Breast epithelium (tissue), 3 donors: ENCODE data around the gene CADPS.

Experiments used
- POLR2AphosphoS5 ChIP-seq, 3 donors: sonication (generic); formaldehyde crosslinking; IDR thresholded peaks; one replicate each; pipeline ENCODE4 v1.6.1; 2017; ENCODE audit warnings: antibody characterized with exemption in 3 of 3
- TF ChIP-seq, protein P1 (sequence below), 3 donors: fragments of 450-650 bp; IDR thresholded peaks; one replicate each; pipeline ENCODE4 v1.5.1; 2016 to 2017; ENCODE audit warnings: antibody characterized with exemption in 3 of 3, mild to moderate bottlenecking in 3 of 3, moderate library complexity in 3 of 3

GRCh38 chr3:62531981-62532380 lies 343.2 kb downstream of the CADPS start:
- no peak for TF ChIP-seq POLR2AphosphoS5 (IDR thresholded peaks at IDR 0.05)
- TF ChIP-seq, protein P1, sequence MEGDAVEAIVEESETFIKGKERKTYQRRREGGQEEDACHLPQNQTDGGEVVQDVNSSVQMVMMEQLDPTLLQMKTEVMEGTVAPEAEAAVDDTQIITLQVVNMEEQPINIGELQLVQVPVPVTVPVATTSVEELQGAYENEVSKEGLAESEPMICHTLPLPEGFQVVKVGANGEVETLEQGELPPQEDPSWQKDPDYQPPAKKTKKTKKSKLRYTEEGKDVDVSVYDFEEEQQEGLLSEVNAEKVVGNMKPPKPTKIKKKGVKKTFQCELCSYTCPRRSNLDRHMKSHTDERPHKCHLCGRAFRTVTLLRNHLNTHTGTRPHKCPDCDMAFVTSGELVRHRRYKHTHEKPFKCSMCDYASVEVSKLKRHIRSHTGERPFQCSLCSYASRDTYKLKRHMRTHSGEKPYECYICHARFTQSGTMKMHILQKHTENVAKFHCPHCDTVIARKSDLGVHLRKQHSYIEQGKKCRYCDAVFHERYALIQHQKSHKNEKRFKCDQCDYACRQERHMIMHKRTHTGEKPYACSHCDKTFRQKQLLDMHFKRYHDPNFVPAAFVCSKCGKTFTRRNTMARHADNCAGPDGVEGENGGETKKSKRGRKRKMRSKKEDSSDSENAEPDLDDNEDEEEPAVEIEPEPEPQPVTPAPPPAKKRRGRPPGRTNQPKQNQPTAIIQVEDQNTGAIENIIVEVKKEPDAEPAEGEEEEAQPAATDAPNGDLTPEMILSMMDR (IDR thresholded peaks at IDR 0.05), result no peak
